Fibroblast of lung (primary cell): ENCODE measurements around the gene CD247.

Experiments used
- EZH2 ChIP-seq: IDR thresholded peaks from 2 replicates; pipeline ENCODE4 v1.5.1; 2012; ENCODE audit warnings: low read length, control low read depth, mild to moderate bottlenecking; ENCODE audit errors: missing control alignments
- TF ChIP-seq, protein P1 (sequence below), 2 donors: IDR thresholded peaks in 1 of 2; conservative IDR thresholded peaks in 1 of 2; 1 replicate in 1 of 2; 2 replicates in 1 of 2; pipeline ENCODE4 v1.5.1; 2011 to 2012; ENCODE audit warnings: low read length in 2 of 2, control low read depth in 1 of 2, inconsistent platforms in 1 of 2, low read depth in 1 of 2, mild to moderate bottlenecking in 1 of 2

DNA sequence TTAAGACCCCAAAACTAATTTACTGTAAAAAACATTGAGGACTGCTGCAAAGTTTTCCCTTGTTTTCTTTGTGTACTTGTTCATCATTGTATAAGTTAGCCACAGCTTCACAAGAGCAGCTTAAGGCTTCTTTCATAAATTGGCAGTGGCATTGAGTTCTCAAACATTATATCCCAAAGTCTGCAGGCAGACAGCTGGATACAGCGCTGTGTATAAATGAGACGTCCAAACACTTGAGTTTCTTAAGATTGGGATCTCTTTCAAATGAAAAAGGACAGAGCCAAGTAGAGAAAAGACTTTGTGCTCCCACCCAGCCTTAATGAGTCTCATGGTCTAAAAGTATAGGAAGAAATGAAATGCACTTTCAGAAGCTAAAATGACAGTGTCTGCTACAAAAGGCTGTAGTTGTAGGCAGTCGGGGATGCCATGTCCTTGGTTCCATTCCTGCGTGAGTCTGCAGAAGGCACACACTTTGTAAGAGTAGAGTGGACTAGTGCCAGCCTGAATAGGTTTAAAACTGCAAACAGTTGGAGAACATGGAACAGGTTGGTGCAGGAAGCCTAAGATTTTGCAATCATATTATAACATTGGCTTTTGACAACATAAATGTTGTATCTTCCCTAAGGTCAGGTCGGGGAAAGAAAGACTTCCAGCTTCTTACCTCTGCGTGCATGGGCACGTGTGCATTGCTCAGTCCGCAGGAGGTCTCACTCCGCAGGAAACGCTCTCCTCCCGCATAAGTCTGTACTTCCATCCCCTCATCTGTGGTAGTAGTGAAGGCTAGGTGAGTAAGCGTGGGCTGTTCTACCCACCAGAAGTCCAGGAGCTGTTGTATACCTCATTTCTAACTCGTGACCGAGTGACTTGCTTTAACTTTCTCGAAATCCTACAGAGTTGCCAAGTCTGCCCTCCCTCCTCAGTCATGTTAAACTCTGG is 94.4 kb downstream of the CD247 start:
- TF ChIP-seq, protein P1, sequence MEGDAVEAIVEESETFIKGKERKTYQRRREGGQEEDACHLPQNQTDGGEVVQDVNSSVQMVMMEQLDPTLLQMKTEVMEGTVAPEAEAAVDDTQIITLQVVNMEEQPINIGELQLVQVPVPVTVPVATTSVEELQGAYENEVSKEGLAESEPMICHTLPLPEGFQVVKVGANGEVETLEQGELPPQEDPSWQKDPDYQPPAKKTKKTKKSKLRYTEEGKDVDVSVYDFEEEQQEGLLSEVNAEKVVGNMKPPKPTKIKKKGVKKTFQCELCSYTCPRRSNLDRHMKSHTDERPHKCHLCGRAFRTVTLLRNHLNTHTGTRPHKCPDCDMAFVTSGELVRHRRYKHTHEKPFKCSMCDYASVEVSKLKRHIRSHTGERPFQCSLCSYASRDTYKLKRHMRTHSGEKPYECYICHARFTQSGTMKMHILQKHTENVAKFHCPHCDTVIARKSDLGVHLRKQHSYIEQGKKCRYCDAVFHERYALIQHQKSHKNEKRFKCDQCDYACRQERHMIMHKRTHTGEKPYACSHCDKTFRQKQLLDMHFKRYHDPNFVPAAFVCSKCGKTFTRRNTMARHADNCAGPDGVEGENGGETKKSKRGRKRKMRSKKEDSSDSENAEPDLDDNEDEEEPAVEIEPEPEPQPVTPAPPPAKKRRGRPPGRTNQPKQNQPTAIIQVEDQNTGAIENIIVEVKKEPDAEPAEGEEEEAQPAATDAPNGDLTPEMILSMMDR (conservative IDR thresholded peaks at IDR 0.05 in 1 of 2, IDR thresholded peaks at IDR 0.05 in 1 of 2; ENCODE audit: low read depth in 1 of 2, low read length in 2 of 2), result no peak
- no peak for TF ChIP-seq EZH2
